Measurements from ENCODE around the gene AGBL2.
"Not testable (repeated sequence)": the region's sequence is repeated elsewhere in the genome, so short reads cannot be mapped to it uniquely, and the experiment has no call there.

The AGBL2 gene

GRCh38 chr11:47688111-47688510 is 27.1 kb downstream of the AGBL2 start:
- no peaks in the 10 kb centered on the region for H3K27me3 ChIP-seq (ENCODE audit: control insufficient read depth, insufficient read depth, low read length)
- no peaks in the 10 kb centered on the region for H3K36me3 ChIP-seq (ENCODE audit: control insufficient read depth, low read depth, low read length)
- no peak overlapping the region for H3K9ac ChIP-seq (ENCODE audit: low read length)
- H3K4me1 ChIP-seq (ENCODE audit: control insufficient read depth, low read depth, low read length): no peaks in the 10 kb centered on the region
- no peak overlapping the region for H3K4me3 ChIP-seq (ENCODE audit: low read length)
- H3K9me3 ChIP-seq (ENCODE audit: control insufficient read depth, low read depth, low read length): no peaks in the 10 kb centered on the region
- H3K27ac ChIP-seq (ENCODE audit: low read length): no peak overlapping the region

- not testable (repeated sequence) for H3K36me3 ChIP-seq (ENCODE audit: control insufficient read depth, low read depth, low read length); H3K4me1 ChIP-seq (ENCODE audit: control insufficient read depth, low read depth, low read length); H3K4me3 ChIP-seq (ENCODE audit: low read length); H3K27me3 ChIP-seq (ENCODE audit: control insufficient read depth, insufficient read depth, low read length); H3K27ac ChIP-seq (ENCODE audit: low read length); H3K9me3 ChIP-seq (ENCODE audit: control insufficient read depth, low read depth, low read length); H3K9ac ChIP-seq (ENCODE audit: low read length)
These were observed 28.5 kb downstream of the AGBL2 start for GRCh38 chr11:47686704-47687103.

- Histone ChIP-seq H3K9me3 (ENCODE audit: control insufficient read depth, low read depth, low read length) (no peaks in the 10 kb centered on the region), H3K27ac (ENCODE audit: low read length) (no peak overlapping the region), H3K36me3 (ENCODE audit: control insufficient read depth, low read depth, low read length) (no peaks in the 10 kb centered on the region), H3K4me1 (ENCODE audit: control insufficient read depth, low read depth, low read length) (no peaks in the 10 kb centered on the region), H3K4me3 (ENCODE audit: low read length) (no peak overlapping the region), H3K9ac (ENCODE audit: low read length) (no peak overlapping the region), H3K27me3 (ENCODE audit: control insufficient read depth, insufficient read depth, low read length) (no peaks in the 10 kb centered on the region)
These were observed 29.0 kb downstream of the AGBL2 start for GRCh38 chr11:47686151-47686550.

- Histone ChIP-seq H3K27me3 (ENCODE audit: control insufficient read depth, insufficient read depth, low read length) (no peaks in the 10 kb centered on the region), H3K27ac (ENCODE audit: low read length) (no peak overlapping the region), H3K4me1 (ENCODE audit: control insufficient read depth, low read depth, low read length) (no peaks in the 10 kb centered on the region), H3K36me3 (ENCODE audit: control insufficient read depth, low read depth, low read length) (no peaks in the 10 kb centered on the region), H3K9me3 (ENCODE audit: control insufficient read depth, low read depth, low read length) (no peaks in the 10 kb centered on the region), H3K4me3 (ENCODE audit: low read length) (no peak overlapping the region), H3K9ac (ENCODE audit: low read length) (no peak overlapping the region)
These were observed 39.3 kb downstream of the AGBL2 start for GRCh38 chr11:47675851-47676250.

- no peak overlapping the region for H3K9ac ChIP-seq (ENCODE audit: low read length)
- no peak overlapping the region for H3K4me3 ChIP-seq (ENCODE audit: low read length)
- no peak overlapping the region for H3K27ac ChIP-seq (ENCODE audit: low read length)
- no peaks in the 10 kb centered on the region for H3K36me3 ChIP-seq (ENCODE audit: control insufficient read depth, low read depth, low read length)
- no peaks in the 10 kb centered on the region for H3K27me3 ChIP-seq (ENCODE audit: control insufficient read depth, insufficient read depth, low read length)
- no peaks in the 10 kb centered on the region for H3K9me3 ChIP-seq (ENCODE audit: control insufficient read depth, low read depth, low read length)
- H3K4me1 ChIP-seq (ENCODE audit: control insufficient read depth, low read depth, low read length): no peaks in the 10 kb centered on the region
These were observed 42.9 kb downstream of the AGBL2 start for GRCh38 chr11:47672283-47672730.

GRCh38 chr11:47669856-47670255 is 45.3 kb downstream of the AGBL2 start:
- no peak overlapping the region for H3K27ac ChIP-seq (ENCODE audit: low read length)
- no peaks in the 10 kb centered on the region for H3K27me3 ChIP-seq (ENCODE audit: control insufficient read depth, insufficient read depth, low read length)
- H3K36me3 ChIP-seq (ENCODE audit: control insufficient read depth, low read depth, low read length): no peaks in the 10 kb centered on the region
- H3K9ac ChIP-seq (ENCODE audit: low read length): no peak overlapping the region
- no peak overlapping the region for H3K4me3 ChIP-seq (ENCODE audit: low read length)
- H3K4me1 ChIP-seq (ENCODE audit: control insufficient read depth, low read depth, low read length): no peaks in the 10 kb centered on the region
- H3K9me3 ChIP-seq (ENCODE audit: control insufficient read depth, low read depth, low read length): no peaks in the 10 kb centered on the region

- Histone ChIP-seq H3K4me3 (ENCODE audit: low read length) (no peak overlapping the region), H3K4me1 (ENCODE audit: control insufficient read depth, low read depth, low read length) (no peaks in the 10 kb centered on the region), H3K27me3 (ENCODE audit: control insufficient read depth, insufficient read depth, low read length) (no peaks in the 10 kb centered on the region), H3K9me3 (ENCODE audit: control insufficient read depth, low read depth, low read length) (no peaks in the 10 kb centered on the region), H3K9ac (ENCODE audit: low read length) (no peak overlapping the region), H3K27ac (ENCODE audit: low read length) (no peak overlapping the region), H3K36me3 (ENCODE audit: control insufficient read depth, low read depth, low read length) (no peaks in the 10 kb centered on the region)
These were observed 46.5 kb downstream of the AGBL2 start for GRCh38 chr11:47668665-47669064.

- H3K9me3 ChIP-seq (ENCODE audit: control insufficient read depth, low read depth, low read length): no peaks in the 10 kb centered on the region
- no peaks in the 10 kb centered on the region for H3K36me3 ChIP-seq (ENCODE audit: control insufficient read depth, low read depth, low read length)
- no peaks in the 10 kb centered on the region for H3K4me1 ChIP-seq (ENCODE audit: control insufficient read depth, low read depth, low read length)
- no peaks in the 10 kb centered on the region for H3K27me3 ChIP-seq (ENCODE audit: control insufficient read depth, insufficient read depth, low read length)
- no peak overlapping the region for H3K9ac ChIP-seq (ENCODE audit: low read length)
- H3K4me3 ChIP-seq (ENCODE audit: low read length): no peak overlapping the region
- no peak overlapping the region for H3K27ac ChIP-seq (ENCODE audit: low read length)
These were observed 47.6 kb downstream of the AGBL2 start for GRCh38 chr11:47667555-47667954.

GRCh38 chr11:47667135-47667534 is 48.0 kb downstream of the AGBL2 start:
- no peaks in the 10 kb centered on the region for H3K4me1 ChIP-seq (ENCODE audit: control insufficient read depth, low read depth, low read length)
- H3K9ac ChIP-seq (ENCODE audit: low read length): no peak overlapping the region
- H3K9me3 ChIP-seq (ENCODE audit: control insufficient read depth, low read depth, low read length): no peaks in the 10 kb centered on the region
- no peaks in the 10 kb centered on the region for H3K36me3 ChIP-seq (ENCODE audit: control insufficient read depth, low read depth, low read length)
- no peaks in the 10 kb centered on the region for H3K27me3 ChIP-seq (ENCODE audit: control insufficient read depth, insufficient read depth, low read length)
- H3K27ac ChIP-seq (ENCODE audit: low read length): no peak overlapping the region
- H3K4me3 ChIP-seq (ENCODE audit: low read length): no peak overlapping the region

GRCh38 chr11:47664936-47665335 is 50.2 kb downstream of the AGBL2 start:
- not testable (repeated sequence) for H3K36me3 ChIP-seq (ENCODE audit: control insufficient read depth, low read depth, low read length); H3K4me1 ChIP-seq (ENCODE audit: control insufficient read depth, low read depth, low read length); H3K27ac ChIP-seq (ENCODE audit: low read length); H3K9me3 ChIP-seq (ENCODE audit: control insufficient read depth, low read depth, low read length); H3K4me3 ChIP-seq (ENCODE audit: low read length); H3K27me3 ChIP-seq (ENCODE audit: control insufficient read depth, insufficient read depth, low read length); H3K9ac ChIP-seq (ENCODE audit: low read length)

- no peak overlapping the region for H3K9ac ChIP-seq (ENCODE audit: low read length)
- no peak overlapping the region for H3K4me3 ChIP-seq (ENCODE audit: low read length)
- no peaks in the 10 kb centered on the region for H3K4me1 ChIP-seq (ENCODE audit: control insufficient read depth, low read depth, low read length)
- H3K9me3 ChIP-seq (ENCODE audit: control insufficient read depth, low read depth, low read length): no peaks in the 10 kb centered on the region
- no peaks in the 10 kb centered on the region for H3K27me3 ChIP-seq (ENCODE audit: control insufficient read depth, insufficient read depth, low read length)
- no peaks in the 10 kb centered on the region for H3K36me3 ChIP-seq (ENCODE audit: control insufficient read depth, low read depth, low read length)
- H3K27ac ChIP-seq (ENCODE audit: low read length): no peak overlapping the region
These were observed 53.9 kb downstream of the AGBL2 start for GRCh38 chr11:47661245-47661644.

- Histone ChIP-seq H3K4me1 (ENCODE audit: control insufficient read depth, low read depth, low read length) (no peaks in the 10 kb centered on the region), H3K36me3 (ENCODE audit: control insufficient read depth, low read depth, low read length) (no peaks in the 10 kb centered on the region), H3K27me3 (ENCODE audit: control insufficient read depth, insufficient read depth, low read length) (no peaks in the 10 kb centered on the region), H3K9me3 (ENCODE audit: control insufficient read depth, low read depth, low read length) (no peaks in the 10 kb centered on the region), H3K9ac (ENCODE audit: low read length) (no peak overlapping the region), H3K4me3 (ENCODE audit: low read length) (no peak overlapping the region), H3K27ac (ENCODE audit: low read length) (no peak overlapping the region)
These were observed 55.9 kb downstream of the AGBL2 start for GRCh38 chr11:47659276-47659675.
